Keratinocyte (primary cell): ENCODE results near the gene IPO13.

Source experiments
- EZH2 ChIP-seq: IDR thresholded peaks from one replicate; pipeline ENCODE4 v1.6.1; 2012; ENCODE audit warnings: inconsistent platforms, mild to moderate bottlenecking, low read length, moderate library complexity
- TF ChIP-seq, protein P1 (sequence below), 3 experiments: IDR thresholded peaks in 1 of 3; conservative IDR thresholded peaks in 1 of 3; optimal IDR thresholded peaks in 1 of 3; 2 replicates in 2 of 3; 3 replicates in 1 of 3; pipeline versions ENCODE3 to v1.5.1; 2011; ENCODE audit warnings: low read length in 3 of 3, mild to moderate bottlenecking in 3 of 3, moderate library complexity in 2 of 3, control low read depth in 1 of 3, inconsistent platforms in 1 of 3; ENCODE audit not compliant: insufficient read depth in 2 of 3; ENCODE audit errors: extremely low read depth in 1 of 3

DNA sequence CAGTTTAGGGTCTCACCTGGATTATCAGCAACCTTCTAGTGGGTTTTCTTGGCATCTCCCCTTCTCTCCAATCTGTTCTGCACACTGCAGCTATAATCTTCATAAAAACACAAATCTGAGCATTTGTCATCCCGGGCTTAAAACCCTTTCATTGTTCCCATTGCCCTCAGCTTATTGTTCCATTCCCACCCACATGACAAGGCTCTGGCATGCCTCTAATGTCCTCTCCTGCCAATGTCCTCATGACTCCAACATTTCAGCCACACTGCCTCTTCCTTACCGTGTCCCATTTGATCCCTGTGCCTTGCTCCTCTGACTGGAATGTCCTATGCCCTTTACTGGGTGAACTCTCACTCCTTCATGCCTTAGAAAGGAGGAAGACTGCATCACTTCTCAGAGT is 15.6 kb downstream of the IPO13 start:
- TF ChIP-seq, protein P1, sequence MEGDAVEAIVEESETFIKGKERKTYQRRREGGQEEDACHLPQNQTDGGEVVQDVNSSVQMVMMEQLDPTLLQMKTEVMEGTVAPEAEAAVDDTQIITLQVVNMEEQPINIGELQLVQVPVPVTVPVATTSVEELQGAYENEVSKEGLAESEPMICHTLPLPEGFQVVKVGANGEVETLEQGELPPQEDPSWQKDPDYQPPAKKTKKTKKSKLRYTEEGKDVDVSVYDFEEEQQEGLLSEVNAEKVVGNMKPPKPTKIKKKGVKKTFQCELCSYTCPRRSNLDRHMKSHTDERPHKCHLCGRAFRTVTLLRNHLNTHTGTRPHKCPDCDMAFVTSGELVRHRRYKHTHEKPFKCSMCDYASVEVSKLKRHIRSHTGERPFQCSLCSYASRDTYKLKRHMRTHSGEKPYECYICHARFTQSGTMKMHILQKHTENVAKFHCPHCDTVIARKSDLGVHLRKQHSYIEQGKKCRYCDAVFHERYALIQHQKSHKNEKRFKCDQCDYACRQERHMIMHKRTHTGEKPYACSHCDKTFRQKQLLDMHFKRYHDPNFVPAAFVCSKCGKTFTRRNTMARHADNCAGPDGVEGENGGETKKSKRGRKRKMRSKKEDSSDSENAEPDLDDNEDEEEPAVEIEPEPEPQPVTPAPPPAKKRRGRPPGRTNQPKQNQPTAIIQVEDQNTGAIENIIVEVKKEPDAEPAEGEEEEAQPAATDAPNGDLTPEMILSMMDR (optimal IDR thresholded peaks at IDR 0.05 in 1 of 3, IDR thresholded peaks at IDR 0.05 in 1 of 3, conservative IDR thresholded peaks at IDR 0.05 in 1 of 3; ENCODE audit: extremely low read depth in 1 of 3, insufficient read depth in 2 of 3, low read length in 3 of 3) = no peak
- TF ChIP-seq EZH2 = no peak
